Gastrocnemius medialis (tissue), 4 donors: ENCODE data around the gene NFKBIL1. TPM values are rescaled to one million over a fixed set of nuclear protein-coding genes. Genes with fewer than 3 reads are reported as not detected.
"Not testable (repeated sequence)": the region's sequence is repeated elsewhere in the genome, so short reads cannot be mapped to it uniquely, and the experiment has no call there.

ENCODE experiments used
- ATAC-seq, 2 donors: fragments of 150-250 bp; one replicate each; pipeline ENCODE4 v1.9.1; 2016
- DNase-seq, 2 donors: peaks; one replicate each; pipeline ENCODE4 v3.0.0-alpha.2; 2019
- H3K27ac ChIP-seq, 4 donors: fragments of 200-600 bp; sonication (generic); 1 replicate in 1 of 4; 2 replicates in 3 of 4; pipeline ENCODE4 v1.5.1; 2016 to 2018; ENCODE audit warnings: mild to moderate bottlenecking in 2 of 4, moderate library complexity in 1 of 4
- H3K27me3 ChIP-seq, 3 donors: fragments of 200-600 bp; sonication (generic) in 2 of 3; 1 replicate in 1 of 3; 2 replicates in 2 of 3; pipeline versions ENCODE4 v1.5.1 to v1.6.0; 2016 to 2019; ENCODE audit warnings: mild to moderate bottlenecking in 1 of 3, moderate library complexity in 1 of 3
- H3K36me3 ChIP-seq, 2 donors: fragments of 200-600 bp; sonication (generic) in 1 of 2; one replicate each; pipeline ENCODE4 v1.5.1; 2017 to 2018
- H3K4me1 ChIP-seq, 2 donors: fragments of 200-600 bp; sonication (generic) in 1 of 2; one replicate each; pipeline ENCODE4 v1.5.1; 2016 to 2017; ENCODE audit warnings: mild to moderate bottlenecking in 2 of 2
- H3K4me3 ChIP-seq, 4 donors: fragments of 200-600 bp; sonication (generic) in 3 of 4; 1 replicate in 1 of 4; 2 replicates in 3 of 4; pipeline ENCODE4 v1.5.1; 2016 to 2019; ENCODE audit warnings: mild to moderate bottlenecking in 2 of 4
- H3K9me3 ChIP-seq, 3 donors: fragments of 200-600 bp; sonication (generic) in 2 of 3; 1 replicate in 1 of 3; 2 replicates in 2 of 3; pipeline ENCODE4 v1.5.1; 2016 to 2019
- POLR2A ChIP-seq, 2 donors: fragments of 450-650 bp; IDR thresholded peaks; one replicate each; pipeline ENCODE4 v1.6.1; 2017; ENCODE audit warnings: antibody characterized with exemption in 2 of 2, mild to moderate bottlenecking in 2 of 2, moderate library complexity in 2 of 2
- in situ Hi-C, 4 donors: fragments of 200-750 bp; cut with MboI; loops; one replicate each; pipeline versions ENCODE4 v1.15.0 to v1.8.0; 2017; ENCODE audit warnings: low sequenced_read_pairs in 4 of 4
- intact Hi-C: fragments of 100-400 bp; cut with DNase I; formaldehyde crosslinking; loops from one replicate; pipeline ENCODE4 v1.15.1; 2023; ENCODE audit warnings: low total_unique reads
- total RNA-seq, 4 donors: library from RNA; depleted of rRNA; stranded (reverse); fragments of >200 nt; gene quantifications; one replicate each; pipeline versions ENCODE4 v1.1.0 to v1.2.3, GENCODE V29; 2016
- TF ChIP-seq, protein P1 (sequence below), 5 experiments: fragments of 450-650 bp in 3 of 5; fragments of 200-600 bp in 2 of 5; sonication (generic) in 2 of 5; IDR thresholded peaks in 4 of 5; conservative IDR thresholded peaks in 1 of 5; 1 replicate in 4 of 5; 2 replicates in 1 of 5; pipeline ENCODE4 v1.5.1; 2016 to 2019; ENCODE audit warnings: antibody characterized with exemption in 5 of 5, mild to moderate bottlenecking in 3 of 5, moderate library complexity in 3 of 5

NFKBIL1 gene
- total RNA-seq, 4 donors from 2014 or later = 17.6 to 21.7 (median 20.3) TPM

GRCh38 chr6:31547727-31548543, 527 bp downstream of the NFKBIL1 start:
- intact Hi-C loops = loop anchor here (2.0 to 10.0 kb wide), 7 partner anchors 73 to 1483 kb away; partner anchors contain the start of genes EHMT2, NELFE, NEU1 and POLR1H
- H3K36me3 ChIP-seq = peaks cover 0 to 21% of the 10 kb centered on the region in 2 donors
- H3K27ac ChIP-seq = peak overlapping the region; percentile 86 to 97 (median 90)
- DNase-seq (no peak), ATAC-seq (no peak)
- H3K4me3 ChIP-seq = peak overlapping the region; percentile 48 to 72 (median 63)
- TF ChIP-seq, protein P1, sequence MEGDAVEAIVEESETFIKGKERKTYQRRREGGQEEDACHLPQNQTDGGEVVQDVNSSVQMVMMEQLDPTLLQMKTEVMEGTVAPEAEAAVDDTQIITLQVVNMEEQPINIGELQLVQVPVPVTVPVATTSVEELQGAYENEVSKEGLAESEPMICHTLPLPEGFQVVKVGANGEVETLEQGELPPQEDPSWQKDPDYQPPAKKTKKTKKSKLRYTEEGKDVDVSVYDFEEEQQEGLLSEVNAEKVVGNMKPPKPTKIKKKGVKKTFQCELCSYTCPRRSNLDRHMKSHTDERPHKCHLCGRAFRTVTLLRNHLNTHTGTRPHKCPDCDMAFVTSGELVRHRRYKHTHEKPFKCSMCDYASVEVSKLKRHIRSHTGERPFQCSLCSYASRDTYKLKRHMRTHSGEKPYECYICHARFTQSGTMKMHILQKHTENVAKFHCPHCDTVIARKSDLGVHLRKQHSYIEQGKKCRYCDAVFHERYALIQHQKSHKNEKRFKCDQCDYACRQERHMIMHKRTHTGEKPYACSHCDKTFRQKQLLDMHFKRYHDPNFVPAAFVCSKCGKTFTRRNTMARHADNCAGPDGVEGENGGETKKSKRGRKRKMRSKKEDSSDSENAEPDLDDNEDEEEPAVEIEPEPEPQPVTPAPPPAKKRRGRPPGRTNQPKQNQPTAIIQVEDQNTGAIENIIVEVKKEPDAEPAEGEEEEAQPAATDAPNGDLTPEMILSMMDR (IDR thresholded peaks at IDR 0.05 in 4 of 5, conservative IDR thresholded peaks at IDR 0.05 in 1 of 5) = no peak
- no peak for TF ChIP-seq POLR2A (IDR thresholded peaks at IDR 0.05)
- H3K4me1 ChIP-seq = peaks cover 16 to 18% of the 10 kb centered on the region in 2 donors
- H3K27me3 ChIP-seq = no peaks in the 10 kb centered on the region
- in situ Hi-C loops = loop anchor here (5.0 to 25.0 kb wide), 5 partner anchors 47 to 639 kb away; partner anchors contain the start of genes AGER (in 1 of the 4), AGPAT1 (in 1 of the 4), GPSM3 (in 1 of the 4) and NCR3 (in 1 of the 4)
- H3K9me3 ChIP-seq = no peaks in the 10 kb centered on the region

GRCh38 chr6:31548544-31548873, 1.1 kb downstream of the NFKBIL1 start:
- no peak for DNase-seq
- Histone ChIP-seq H3K36me3 (peaks cover 0 to 24% of the 10 kb centered on the region in 2 donors), H3K4me3 (peak overlapping the region in 3 of 4 donors; percentile 48 to 63 (median 63)), H3K4me1 (peaks cover 10 to 13% of the 10 kb centered on the region in 2 donors), H3K9me3 (no peaks in the 10 kb centered on the region), H3K27ac (peak overlapping the region; percentile 86 to 97 (median 90)), H3K27me3 (no peaks in the 10 kb centered on the region)
- intact Hi-C loops (loop anchor here (5.0 to 10.0 kb wide), 6 partner anchors 286 to 1484 kb away; partner anchors contain the start of genes EHMT2, NELFE, NEU1 and POLR1H), in situ Hi-C loops (loop anchor here (5.0 to 25.0 kb wide), 5 partner anchors 46 to 639 kb away; partner anchors contain the start of genes AGER (in 1 of the 4), AGPAT1 (in 1 of the 4), GPSM3 (in 1 of the 4) and NCR3 (in 1 of the 4))
- no peak for ATAC-seq
- TF ChIP-seq, protein P1 (IDR thresholded peaks at IDR 0.05 in 4 of 5, conservative IDR thresholded peaks at IDR 0.05 in 1 of 5) = no peak

DNA sequence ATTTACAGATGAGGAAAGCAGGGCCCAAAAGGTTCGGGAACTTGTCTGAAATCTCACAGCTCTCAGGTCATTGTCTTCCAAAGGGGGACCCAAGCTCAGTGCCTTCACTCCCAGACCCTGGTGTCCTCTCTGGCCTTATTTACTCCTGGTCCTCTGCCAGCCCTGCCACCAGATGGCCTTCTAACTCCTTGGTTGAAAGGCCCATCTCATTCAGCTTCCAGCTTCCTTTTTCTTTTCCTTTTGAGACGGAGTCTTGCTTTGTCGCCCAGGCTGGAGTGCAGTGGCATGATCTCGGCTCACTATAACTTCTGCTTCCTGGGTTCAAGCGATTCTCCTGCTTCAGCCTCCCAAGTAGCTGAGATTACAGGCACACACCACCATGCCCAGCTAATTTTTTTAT, 4.0 kb downstream of the NFKBIL1 start:
- ATAC-seq, H3K4me3 ChIP-seq, in situ Hi-C loops, intact Hi-C loops, H3K9me3 ChIP-seq, H3K27me3 ChIP-seq: not testable (repeated sequence)
- TF ChIP-seq, protein P1 (IDR thresholded peaks at IDR 0.05 in 4 of 5, conservative IDR thresholded peaks at IDR 0.05 in 1 of 5) = peak in 1 of 5 experiments; percentile 32
- Histone ChIP-seq H3K36me3 (peaks cover 0 to 30% of the 10 kb centered on the region in 2 donors), H3K27ac (peak overlapping the region in 2 of 4 donors; percentile 3 to 24), H3K4me1 (peaks cover 9 to 13% of the 10 kb centered on the region in 2 donors)
- DNase-seq = peak; percentile 23 to 26

- no peak overlapping the region for H3K4me3 ChIP-seq
- TF ChIP-seq POLR2A (IDR thresholded peaks at IDR 0.05) = no peak
- TF ChIP-seq, protein P1 (IDR thresholded peaks at IDR 0.05 in 4 of 5, conservative IDR thresholded peaks at IDR 0.05 in 1 of 5) = no peak
- H3K27ac ChIP-seq = no peak overlapping the region
- DNase-seq (no peak), ATAC-seq (no peak)
- intact Hi-C loops = no loop called here
- in situ Hi-C loops = no loop called here
- H3K36me3 ChIP-seq = peaks cover 0 to 34% of the 10 kb centered on the region in 2 donors
- no peaks in the 10 kb centered on the region for H3K9me3 ChIP-seq
- H3K4me1 ChIP-seq = peaks cover 14 to 29% of the 10 kb centered on the region in 2 donors
- no peaks in the 10 kb centered on the region for H3K27me3 ChIP-seq
Observed at GRCh38 chr6:31556307-31556706, 8.9 kb downstream of the NFKBIL1 start.
